Psoas muscle (tissue), 8 donors: ENCODE measurements around the gene USP11. TPM values are rescaled to one million over a fixed set of nuclear protein-coding genes. Genes with fewer than 3 reads are reported as not detected.
A peak's percentile ranks its signal among the peaks of the same experiment; 100 is the strongest.

Source experiments
- ATAC-seq, 4 donors: fragments of 200-7000 bp; cut with Tn5 transposase; one replicate each; pipeline ENCODE4 v1.9.1; 2020; ENCODE audit warnings: moderate library complexity in 3 of 4, mild to moderate bottlenecking in 2 of 4
- DNase-seq, 2 donors: peaks; one replicate each; pipeline ENCODE4 v3.0.0-alpha.2; 2020
- H3K27ac ChIP-seq: fragments of 200-600 bp; one replicate; pipeline ENCODE4 v1.8.0; 2022
- H3K27me3 ChIP-seq, 3 donors: fragments of 200-600 bp in 1 of 3; one replicate each; pipeline versions ENCODE4 v1.6.1 to v1.8.0; 2013 to 2022; ENCODE audit warnings: low read length in 2 of 3, mild to moderate bottlenecking in 2 of 3, moderate library complexity in 1 of 3; ENCODE audit not compliant: insufficient read depth in 3 of 3
- H3K36me3 ChIP-seq, 2 donors: fragments of 200-600 bp in 1 of 2; one replicate each; pipeline versions ENCODE4 v1.6.1 to v1.8.0; 2013 to 2022; ENCODE audit warnings: low read depth in 1 of 2, mild to moderate bottlenecking in 1 of 2, moderate library complexity in 1 of 2; ENCODE audit not compliant: insufficient read depth in 1 of 2
- H3K4me1 ChIP-seq: fragments of 200-600 bp; one replicate; pipeline ENCODE4 v1.8.0; 2022
- H3K4me3 ChIP-seq: fragments of 200-600 bp; one replicate; pipeline ENCODE4 v1.8.0; 2022; ENCODE audit warnings: mild to moderate bottlenecking
- H3K9me3 ChIP-seq: fragments of 200-600 bp; one replicate; pipeline ENCODE4 v1.8.0; 2022
- CTCF ChIP-seq: fragments of 200-600 bp; IDR thresholded peaks from one replicate; pipeline ENCODE4 v1.8.0; 2022; ENCODE audit warnings: antibody characterized with exemption
- WGBS, 3 donors: extraction: QIAGEN DNeasy Blood & Tissue Kit; methylation state at CpG; one replicate each; pipeline versions ENCODE4 v1.1.6 to v1.1.7; 2013; 5-methylcytosine and 5-hydroxymethylcytosine counted together
- intact Hi-C, 2 donors: fragments of 100-400 bp; cut with DNase I; formaldehyde crosslinking; loops; one replicate each; pipeline versions ENCODE4 v1.11.0 to v1.14.2; 2022
- polyA plus RNA-seq, 3 donors: library from polyadenylated mRNA; stranded (reverse); fragments of 200-250 nt; gene quantifications; one replicate each; pipeline ENCODE4 v1.2.3, GENCODE V29; 2013
- total RNA-seq, 4 donors: library from RNA; stranded (reverse); fragmentation: NEBNext Ultra II Directional in 2 of 4; extraction: Animal tissue kit (Norgen Biotek cat#: 25700) in 2 of 4; gene quantifications; one replicate each; pipeline versions ENCODE4 v1.2.1 to v1.2.4, GENCODE V29; 2021 to 2023
- donor health status: healthy with polysubstance abuse.
- donor health status: DM: no; HTN: no; CAD: no; lungs with moderate emphysema.
- donor health status: Bipolar disorder and iron deficiency.
- donor health status: healthy.
- donor health status: DM: yes; HTN: yes; CAD: no.
- donor health status: DM: no; HTN: no; CAD: no.
- donor health status: DM: no; HTN: no; CAD: no.
- donor health status: DM: yes; HTN: yes; CAD: no.

The USP11 gene
- total and polyA plus RNA-seq, 7 donors: 16.1 to 50.7 (median 30.7) TPM

- DNase-seq (peak in 1 of 2 donors; percentile 42), ATAC-seq (no peak)
- peaks cover 0 to 5% of the 10 kb centered on the region in 2 donors for H3K36me3 ChIP-seq
- TF ChIP-seq CTCF: no peak
- intact Hi-C loops: loop anchor here (5.0 kb wide), 2 partner anchors 330 to 835 kb away; no protein-coding TSS in a partner anchor
- WGBS, 3 donors: 70 to 75% (median 75%) methylated on average over 16 of the region's 16 CpGs
- no peak overlapping the region for H3K27ac ChIP-seq
- peaks cover 33% of the 10 kb centered on the region for H3K4me1 ChIP-seq
- peak overlapping the region; percentile 81 for H3K4me3 ChIP-seq
- H3K27me3 ChIP-seq: no peaks in the 10 kb centered on the region
- no peaks in the 10 kb centered on the region for H3K9me3 ChIP-seq
Observed at GRCh38 chrX:47191806-47192401, 40.9 kb upstream of the USP11 start.

DNA sequence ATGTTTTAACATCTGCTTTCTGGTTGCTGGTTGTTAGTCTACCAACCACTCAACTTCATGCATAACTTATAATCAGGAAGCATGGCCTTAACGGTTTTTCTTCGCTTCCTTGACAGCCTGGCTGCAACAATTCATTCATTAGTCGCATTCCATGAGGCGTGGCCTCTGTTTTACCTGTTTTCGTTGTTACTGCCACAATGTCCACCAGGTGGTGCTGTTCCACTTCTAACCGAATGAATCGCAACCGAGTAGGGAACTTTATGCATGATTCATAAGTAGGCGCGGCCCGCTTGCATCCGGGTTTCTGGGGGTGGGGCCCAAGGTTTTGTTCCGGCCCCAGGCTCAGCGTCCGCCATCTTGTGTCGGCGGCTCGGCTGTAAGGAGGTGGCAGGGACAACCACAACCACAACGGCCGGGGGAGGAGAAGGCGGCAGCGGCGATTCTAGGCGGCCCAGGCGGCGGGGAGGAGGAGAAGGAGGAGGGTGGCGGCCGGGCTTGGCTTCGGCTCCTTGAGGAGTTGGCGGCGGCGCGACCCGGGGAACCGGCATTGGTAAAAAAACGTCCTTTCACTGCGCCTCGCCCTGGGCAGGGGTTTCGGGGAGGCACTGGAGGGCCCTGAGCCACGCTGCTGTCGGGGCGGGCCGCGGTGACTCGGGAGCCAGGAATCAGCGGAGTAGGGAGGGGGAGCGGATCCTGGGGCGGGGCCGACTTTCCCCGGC lies 39.2 kb upstream of the USP11 start, which contains the start of gene UBA1:
TSS of gene UBA1 (plus strand) at position 355 of the 719 bp plus-strand sequence. CDS start 4,974 bp downstream, outside the sequence.
- WGBS, 3 donors: 0 to 1% (median 1%) methylated on average over 19 to 48 of the region's 50 CpGs

DNA sequence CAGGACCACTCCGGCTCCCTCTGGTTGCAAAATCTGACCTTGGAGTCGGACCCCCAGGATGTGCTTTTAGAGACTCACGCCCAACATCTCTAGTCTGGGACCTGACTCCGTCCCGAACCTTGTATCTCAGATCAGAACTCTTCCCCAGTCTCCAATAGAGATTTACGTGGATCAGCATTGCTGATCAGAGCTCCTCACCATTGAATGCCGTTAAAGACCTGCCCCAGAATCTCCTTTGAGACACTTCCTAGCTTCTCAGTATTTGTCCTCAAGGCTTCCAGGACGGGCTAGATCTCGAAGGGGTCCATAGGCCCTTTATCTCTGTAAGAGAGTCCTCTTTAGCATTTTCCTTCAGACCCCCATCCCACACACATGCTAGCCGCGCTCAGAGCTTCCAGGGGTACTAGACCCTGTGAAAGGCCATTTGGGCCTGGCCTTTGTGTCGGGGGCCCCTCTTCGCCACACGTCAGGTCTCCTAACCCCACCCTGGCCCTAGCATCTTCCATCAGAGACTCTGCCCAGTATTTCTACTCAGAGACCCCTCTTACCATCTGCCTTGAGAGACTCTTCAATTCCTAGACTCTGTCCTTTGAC lies 38.5 kb upstream of the USP11 start:
- Histone ChIP-seq H3K4me3 (peak overlapping the region; percentile 83), H3K36me3 (peaks cover 0 to 23% of the 10 kb centered on the region in 2 donors), H3K27ac (peak overlapping the region; percentile 97), H3K4me1 (peaks cover 43% of the 10 kb centered on the region), H3K9me3 (no peaks in the 10 kb centered on the region), H3K27me3 (no peaks in the 10 kb centered on the region)
- ATAC-seq (peak in 1 of 4 donors; percentile 14), DNase-seq (peak in 1 of 2 donors; percentile 47)
- intact Hi-C loops: loop anchor here (5.0 kb wide), 2 partner anchors 328 to 833 kb away; no protein-coding TSS in a partner anchor
- TF ChIP-seq CTCF: no peak
- 3 to 16% (median 5%) methylated on average over 12 to 14 of the region's 14 CpGs for WGBS, 3 donors

More for the DNA sequence above, 39.2 kb upstream of the USP11 start, which contains the start of gene UBA1:
- Histone ChIP-seq H3K9me3 (no peaks in the 10 kb centered on the region), H3K27ac (peak within 1 kb of the TSS; percentile 97), H3K4me1 (peaks cover 43% of the 10 kb centered on the region), H3K4me3 (peak within 1 kb of the TSS; percentile 83), H3K36me3 (peaks cover 0 to 17% of the 10 kb centered on the region in 2 donors), H3K27me3 (no peaks in the 10 kb centered on the region)
- DNase-seq (peak; percentile 96 to 98), ATAC-seq (peak; percentile 88 to 91 (median 90))
- intact Hi-C loops: loop anchor here (1.0 to 5.0 kb wide), 4 partner anchors 191 to 834 kb away; no protein-coding TSS in a partner anchor
- peak; percentile 92 for TF ChIP-seq CTCF

DNA sequence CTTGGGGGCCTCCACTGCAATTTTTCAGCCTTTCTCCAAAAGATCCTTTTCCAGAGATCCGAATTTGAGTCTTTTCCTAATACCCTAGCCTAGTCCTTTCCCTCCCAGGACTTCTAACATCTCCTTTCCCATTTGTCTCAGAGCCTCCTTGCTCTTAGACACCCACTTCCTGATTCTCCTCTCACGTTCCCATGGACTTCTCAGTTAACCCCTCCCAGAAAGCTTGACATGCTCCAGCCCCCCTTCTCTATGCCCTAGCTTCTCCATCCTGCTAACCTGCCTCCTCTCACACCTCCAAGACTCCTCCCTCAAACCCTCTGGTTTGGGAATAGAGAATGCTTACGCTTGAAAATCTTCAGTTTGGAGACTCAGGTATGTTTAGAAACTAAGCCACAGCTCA lies 36.7 kb upstream of the USP11 start:
- H3K4me3 ChIP-seq: peak overlapping the region; percentile 83
- H3K4me1 ChIP-seq: peaks cover 43% of the 10 kb centered on the region
- WGBS, 3 donors: 37 to 64% (median 54%) methylated on average over 3 of the region's 3 CpGs
- DNase-seq (no peak), ATAC-seq (no peak)
- H3K27me3 ChIP-seq: no peaks in the 10 kb centered on the region
- H3K27ac ChIP-seq: peak overlapping the region; percentile 57
- intact Hi-C loops: loop anchor here in 1 of 2 donors (5.0 kb wide), 1 partner anchor 186 kb away; no protein-coding TSS in a partner anchor
- no peaks in the 10 kb centered on the region for H3K9me3 ChIP-seq
- TF ChIP-seq CTCF: no peak
- H3K36me3 ChIP-seq: peaks cover 0 to 41% of the 10 kb centered on the region in 2 donors
